Transverse colon (tissue), 4 donors: Measurements from ENCODE around the gene OLFM1.

Source experiments
- POLR2AphosphoS5 ChIP-seq, 3 donors: sonication (generic); formaldehyde crosslinking; IDR thresholded peaks; one replicate each; pipeline ENCODE4 v1.6.1; 2016; ENCODE audit warnings: antibody characterized with exemption in 3 of 3
- TF ChIP-seq, protein P1 (sequence below), 5 experiments: fragments of 200-600 bp in 3 of 5; fragments of 450-650 bp in 2 of 5; sonication (generic) in 3 of 5; IDR thresholded peaks; 1 replicate in 2 of 5; 2 replicates in 3 of 5; pipeline ENCODE4 v1.5.1; 2016 to 2017; ENCODE audit warnings: antibody characterized with exemption in 5 of 5, inconsistent platforms in 3 of 5, mild to moderate bottlenecking in 2 of 5, moderate library complexity in 1 of 5

DNA sequence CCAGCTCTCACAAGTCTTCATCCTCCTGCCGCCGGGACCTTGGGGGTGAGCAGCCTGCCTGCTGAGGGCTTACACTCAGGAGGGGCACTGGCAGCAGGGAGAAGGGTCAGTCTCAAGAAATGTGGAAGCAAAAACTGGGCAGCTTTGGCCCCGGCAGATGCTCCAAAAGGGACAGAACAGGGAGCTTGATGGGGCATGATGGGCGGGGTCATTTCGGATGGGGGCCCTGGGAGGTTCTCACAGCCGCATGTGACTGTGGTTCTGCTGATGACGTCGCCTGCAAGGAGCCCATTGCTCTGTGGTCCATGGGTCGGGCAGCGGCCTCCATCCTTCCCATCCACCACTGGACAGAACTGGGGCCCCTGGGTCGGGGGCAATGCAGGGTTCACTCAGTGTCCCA lies 76.6 kb downstream of the OLFM1 start:
- TF ChIP-seq POLR2AphosphoS5 (IDR thresholded peaks at IDR 0.05) = no peak
- TF ChIP-seq, protein P1, sequence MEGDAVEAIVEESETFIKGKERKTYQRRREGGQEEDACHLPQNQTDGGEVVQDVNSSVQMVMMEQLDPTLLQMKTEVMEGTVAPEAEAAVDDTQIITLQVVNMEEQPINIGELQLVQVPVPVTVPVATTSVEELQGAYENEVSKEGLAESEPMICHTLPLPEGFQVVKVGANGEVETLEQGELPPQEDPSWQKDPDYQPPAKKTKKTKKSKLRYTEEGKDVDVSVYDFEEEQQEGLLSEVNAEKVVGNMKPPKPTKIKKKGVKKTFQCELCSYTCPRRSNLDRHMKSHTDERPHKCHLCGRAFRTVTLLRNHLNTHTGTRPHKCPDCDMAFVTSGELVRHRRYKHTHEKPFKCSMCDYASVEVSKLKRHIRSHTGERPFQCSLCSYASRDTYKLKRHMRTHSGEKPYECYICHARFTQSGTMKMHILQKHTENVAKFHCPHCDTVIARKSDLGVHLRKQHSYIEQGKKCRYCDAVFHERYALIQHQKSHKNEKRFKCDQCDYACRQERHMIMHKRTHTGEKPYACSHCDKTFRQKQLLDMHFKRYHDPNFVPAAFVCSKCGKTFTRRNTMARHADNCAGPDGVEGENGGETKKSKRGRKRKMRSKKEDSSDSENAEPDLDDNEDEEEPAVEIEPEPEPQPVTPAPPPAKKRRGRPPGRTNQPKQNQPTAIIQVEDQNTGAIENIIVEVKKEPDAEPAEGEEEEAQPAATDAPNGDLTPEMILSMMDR (IDR thresholded peaks at IDR 0.05) = no peak
